Gastrocnemius medialis (tissue), 4 donors: ENCODE data around the gene ABCC3.

Experiments used
- POLR2A ChIP-seq, 2 donors: fragments of 450-650 bp; IDR thresholded peaks; one replicate each; pipeline ENCODE4 v1.6.1; 2017; ENCODE audit warnings: antibody characterized with exemption in 2 of 2, mild to moderate bottlenecking in 2 of 2, moderate library complexity in 2 of 2
- TF ChIP-seq, protein P1 (sequence below), 5 experiments: fragments of 450-650 bp in 3 of 5; fragments of 200-600 bp in 2 of 5; sonication (generic) in 2 of 5; IDR thresholded peaks in 4 of 5; conservative IDR thresholded peaks in 1 of 5; 1 replicate in 4 of 5; 2 replicates in 1 of 5; pipeline ENCODE4 v1.5.1; 2016 to 2019; ENCODE audit warnings: antibody characterized with exemption in 5 of 5, mild to moderate bottlenecking in 3 of 5, moderate library complexity in 3 of 5

DNA sequence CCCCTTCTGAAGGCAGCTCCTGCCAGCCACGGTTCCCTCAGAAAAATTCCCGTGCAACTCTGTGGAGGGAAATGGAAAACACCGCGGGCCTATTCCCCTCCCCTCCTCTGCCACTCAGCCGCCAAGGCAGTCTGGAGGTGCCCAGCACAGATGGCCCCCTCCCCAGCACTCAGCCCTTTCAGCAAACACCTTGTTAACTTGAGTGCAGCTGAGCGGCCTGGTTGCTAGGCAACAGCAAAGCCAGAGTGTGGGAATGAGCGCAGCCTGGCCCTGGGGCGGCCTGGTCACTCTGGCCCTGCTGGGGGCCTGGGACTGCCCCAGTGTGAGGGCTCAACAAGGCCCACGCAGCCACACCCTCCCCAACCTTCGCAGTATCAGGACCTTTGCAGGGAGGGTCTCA, 41.4 kb upstream of the ABCC3 start:
- TF ChIP-seq POLR2A (IDR thresholded peaks at IDR 0.05): no peak
- TF ChIP-seq, protein P1, sequence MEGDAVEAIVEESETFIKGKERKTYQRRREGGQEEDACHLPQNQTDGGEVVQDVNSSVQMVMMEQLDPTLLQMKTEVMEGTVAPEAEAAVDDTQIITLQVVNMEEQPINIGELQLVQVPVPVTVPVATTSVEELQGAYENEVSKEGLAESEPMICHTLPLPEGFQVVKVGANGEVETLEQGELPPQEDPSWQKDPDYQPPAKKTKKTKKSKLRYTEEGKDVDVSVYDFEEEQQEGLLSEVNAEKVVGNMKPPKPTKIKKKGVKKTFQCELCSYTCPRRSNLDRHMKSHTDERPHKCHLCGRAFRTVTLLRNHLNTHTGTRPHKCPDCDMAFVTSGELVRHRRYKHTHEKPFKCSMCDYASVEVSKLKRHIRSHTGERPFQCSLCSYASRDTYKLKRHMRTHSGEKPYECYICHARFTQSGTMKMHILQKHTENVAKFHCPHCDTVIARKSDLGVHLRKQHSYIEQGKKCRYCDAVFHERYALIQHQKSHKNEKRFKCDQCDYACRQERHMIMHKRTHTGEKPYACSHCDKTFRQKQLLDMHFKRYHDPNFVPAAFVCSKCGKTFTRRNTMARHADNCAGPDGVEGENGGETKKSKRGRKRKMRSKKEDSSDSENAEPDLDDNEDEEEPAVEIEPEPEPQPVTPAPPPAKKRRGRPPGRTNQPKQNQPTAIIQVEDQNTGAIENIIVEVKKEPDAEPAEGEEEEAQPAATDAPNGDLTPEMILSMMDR (IDR thresholded peaks at IDR 0.05 in 4 of 5, conservative IDR thresholded peaks at IDR 0.05 in 1 of 5): no peak
